GM23248 (cell line): Measurements from ENCODE around the gene WNT1. TPM values are rescaled to one million over a fixed set of nuclear protein-coding genes. Genes with fewer than 3 reads are reported as not detected.
A peak's percentile ranks its signal among the peaks of the same experiment; 100 is the strongest.

ENCODE experiments used
- DNase-seq: peaks from one replicate; pipeline ENCODE4 v3.0.0-alpha.2; 2015
- H2AFZ ChIP-seq: fragments of 200-600 bp; sonication (generic); 2 replicates; pipeline ENCODE4 v1.6.1; 2016; ENCODE audit warnings: antibody characterized with exemption
- H3F3A ChIP-seq: fragments of 200-600 bp; sonication (generic); 2 replicates; pipeline ENCODE4 v1.6.1; 2016; ENCODE audit warnings: mild to moderate bottlenecking, antibody characterized with exemption, mixed run types; ENCODE audit not compliant: insufficient read depth
- H3K27ac ChIP-seq: fragments of 200-600 bp; sonication (generic); 2 replicates; pipeline ENCODE4 v1.5.1; 2016; ENCODE audit warnings: mild to moderate bottlenecking
- H3K27me3 ChIP-seq: fragments of 200-600 bp; sonication (generic); replicated peaks from 2 replicates; pipeline ENCODE4 v1.6.1; 2016; ENCODE audit warnings: mild to moderate bottlenecking; ENCODE audit not compliant: insufficient read depth
- H3K36me3 ChIP-seq: fragments of 200-600 bp; sonication (generic); 2 replicates; pipeline ENCODE4 v1.6.1; 2016; ENCODE audit warnings: low read depth, mild to moderate bottlenecking
- H3K4me1 ChIP-seq: fragments of 200-600 bp; sonication (generic); 2 replicates; pipeline ENCODE4 v1.6.1; 2016; ENCODE audit warnings: mild to moderate bottlenecking; ENCODE audit not compliant: insufficient read depth
- H3K4me2 ChIP-seq: fragments of 200-600 bp; sonication (generic); one replicate; pipeline ENCODE4 v1.6.1; 2016; ENCODE audit warnings: mild to moderate bottlenecking; ENCODE audit not compliant: unreplicated experiment
- H3K4me3 ChIP-seq: fragments of 200-600 bp; sonication (generic); 2 replicates; pipeline ENCODE4 v1.5.1; 2016; ENCODE audit warnings: mild to moderate bottlenecking
- H3K79me2 ChIP-seq: fragments of 200-600 bp; sonication (generic); 2 replicates; pipeline ENCODE4 v1.6.1; 2016; ENCODE audit warnings: mild to moderate bottlenecking; ENCODE audit not compliant: insufficient read depth
- H3K9ac ChIP-seq: fragments of 200-600 bp; sonication (generic); 2 replicates; pipeline ENCODE4 v1.6.1; 2016; ENCODE audit warnings: mild to moderate bottlenecking
- H3K9me2 ChIP-seq: fragments of 200-600 bp; sonication (generic); 2 replicates; pipeline ENCODE4 v1.6.1; 2016; ENCODE audit warnings: mixed run types, mild to moderate bottlenecking, moderate library complexity; ENCODE audit not compliant: insufficient read depth
- H3K9me3 ChIP-seq: fragments of 200-600 bp; sonication (generic); one replicate; pipeline ENCODE4 v1.6.1; 2017; ENCODE audit warnings: low read depth
- H4K20me1 ChIP-seq: fragments of 200-600 bp; sonication (generic); 2 replicates; pipeline ENCODE4 v1.6.0; 2016; ENCODE audit not compliant: insufficient read depth
- EZH2 ChIP-seq: fragments of 200-600 bp; sonication (generic); IDR thresholded peaks from 2 replicates; pipeline ENCODE4 v1.6.1; 2018; ENCODE audit warnings: antibody characterized with exemption, mild to moderate bottlenecking; ENCODE audit not compliant: insufficient read depth, poor library complexity, severe bottlenecking
- EZH2phosphoT487 ChIP-seq: fragments of 200-600 bp; sonication (generic); IDR thresholded peaks from 2 replicates; pipeline ENCODE4 v1.6.1; 2018; ENCODE audit warnings: antibody characterized with exemption, moderate library complexity, mild to moderate bottlenecking, low read depth; ENCODE audit not compliant: insufficient read depth
- WGBS, 2 experiments: methylation state at CpG; one replicate each; pipeline ENCODE4 v1.1.6; 2015 to 2017; ENCODE audit warnings: low lambda C conversion rate in 2 of 2, low coverage in 1 of 2; ENCODE audit errors: missing lambda C conversion rate in 2 of 2; 5-methylcytosine and 5-hydroxymethylcytosine counted together
- in situ Hi-C: fragments of 300-500 bp; cut with MboI; formaldehyde crosslinking; loops from 2 replicates; pipeline ENCODE4 v1.15.0; 2020
- polyA plus RNA-seq: library from polyadenylated mRNA; unstranded; fragments of >200 nt; fragmentation: Nextera tagmentation; extraction: Ambion mirVana; gene quantifications from 2 replicates; pipeline ENCODE4 v1.2.1, GENCODE V29; 2016
- total RNA-seq: library from RNA; depleted of rRNA; stranded (reverse); fragments of >200 nt; shearing (Covaris generic); gene quantifications from 2 replicates; pipeline ENCODE4 v1.2.3, GENCODE V29; 2014

Gene WNT1
- total and polyA plus RNA-seq, 2 experiments from 2014 or later, result not detected

DNA sequence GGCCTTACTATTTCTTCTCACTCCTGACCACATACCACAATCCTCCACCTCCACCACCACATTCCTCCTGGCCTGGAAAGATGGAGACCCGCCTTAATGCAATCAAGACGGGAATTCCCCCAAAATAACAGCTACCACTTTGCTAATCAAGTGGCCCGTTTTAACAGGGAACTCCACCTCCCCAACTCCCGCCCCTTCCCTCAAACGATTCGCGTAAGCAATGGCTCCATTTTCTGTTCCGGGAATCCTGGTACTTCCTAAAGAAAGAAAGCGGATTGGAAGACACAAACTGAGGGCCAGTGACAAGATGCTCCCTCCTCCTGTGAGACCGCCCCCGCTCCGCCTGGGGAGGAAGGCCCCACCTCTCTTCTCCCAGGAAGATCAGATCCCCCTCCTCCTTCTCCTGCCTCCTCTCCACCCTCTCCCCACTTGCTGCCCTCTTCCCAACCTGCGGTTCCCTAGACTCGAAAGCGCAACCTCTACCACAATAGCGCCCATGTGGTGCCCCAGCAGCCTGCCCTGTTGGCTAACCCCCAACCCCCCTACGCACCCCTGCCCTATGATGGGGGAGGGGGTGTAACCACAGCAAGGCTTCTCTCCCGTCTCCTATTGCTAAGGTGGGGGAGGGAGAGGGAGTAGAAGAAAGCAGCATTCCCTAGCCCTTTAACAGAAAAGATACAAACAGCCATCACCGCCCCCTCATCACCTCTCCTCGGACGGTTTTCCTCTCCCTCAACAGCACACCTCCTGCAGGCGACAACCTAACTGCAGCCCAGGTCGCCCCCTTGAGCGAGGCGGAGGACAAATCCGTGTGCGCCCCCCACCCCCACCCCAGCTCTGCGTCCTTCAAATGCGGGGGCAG lies 21.6 kb upstream of the WNT1 start:
- H3K9me2 ChIP-seq, result no peaks in the 10 kb centered on the region
- in situ Hi-C loops, result no loop called here
- peaks cover 58% of the 10 kb centered on the region for H3K79me2 ChIP-seq
- peak overlapping the region; percentile 85 for H3K27ac ChIP-seq
- H3K4me2 ChIP-seq, result peak overlapping the region; percentile 99
- DNase-seq, result peak; percentile 98
- peak overlapping the region; percentile 99 for H3K4me3 ChIP-seq
- H2AFZ ChIP-seq, result peak overlapping the region; percentile 87
- H4K20me1 ChIP-seq, result peaks cover 20% of the 10 kb centered on the region; the same call in 1 of the 2 replicates
- H3K27me3 ChIP-seq, result no peaks in the 10 kb centered on the region
- peaks cover 14% of the 10 kb centered on the region for H3K4me1 ChIP-seq
- peaks cover 5% of the 10 kb centered on the region; the same call in 1 of the 2 replicates for H3F3A ChIP-seq
- peak overlapping the region; percentile 90 for H3K9ac ChIP-seq
- peaks cover 8% of the 10 kb centered on the region; the same call in 1 of the 2 replicates for H3K36me3 ChIP-seq
- TF ChIP-seq EZH2phosphoT487 (no peak), EZH2 (no peak)
- H3K9me3 ChIP-seq, result no peaks in the 10 kb centered on the region
- WGBS, 2 experiments, result 0 to 3% methylated on average over 24 to 29 of the region's 29 CpGs

DNA sequence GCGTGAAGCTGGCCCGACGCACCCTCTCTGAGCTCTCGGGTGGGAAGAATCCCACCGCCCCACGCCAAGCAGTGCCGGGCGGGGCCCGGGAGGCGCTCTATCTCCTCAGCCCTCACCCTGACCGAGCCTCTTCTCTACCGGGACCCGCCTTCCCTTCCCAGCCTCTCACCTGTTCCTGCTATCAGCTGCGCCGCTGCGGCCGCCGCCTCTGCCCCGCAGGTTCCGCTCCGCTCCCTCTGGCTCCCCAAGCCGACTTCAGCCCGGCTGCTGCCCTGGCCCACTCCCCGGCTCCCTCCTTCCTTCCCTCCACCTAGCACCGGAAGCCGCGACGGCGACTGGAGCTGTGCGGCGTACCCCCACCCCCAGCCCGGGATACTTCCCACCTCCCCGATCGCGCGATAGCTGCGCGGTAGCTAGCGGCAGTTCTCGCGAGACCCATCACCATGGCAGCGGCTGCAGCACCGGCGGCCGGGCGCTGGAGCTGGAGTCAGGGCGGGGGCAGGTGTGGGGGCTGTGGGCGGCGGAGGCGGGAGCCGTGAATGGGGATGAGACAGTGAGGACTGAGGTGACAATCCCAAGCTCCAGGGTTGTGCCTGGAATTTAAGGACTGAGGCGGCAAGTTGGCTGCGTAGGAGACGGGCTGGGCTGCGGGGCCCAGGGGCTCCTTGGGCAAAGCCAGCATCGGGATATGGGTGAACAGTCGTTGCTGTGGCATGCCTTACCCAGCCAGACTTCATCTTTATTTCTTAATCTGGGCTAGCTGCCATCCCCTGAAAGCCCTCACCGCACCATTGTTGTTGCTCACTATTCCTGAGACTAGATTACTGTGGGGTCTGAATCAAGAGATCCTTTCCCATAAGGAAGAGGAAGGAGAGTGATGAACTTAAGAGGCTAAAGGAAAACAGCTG lies 20.7 kb upstream of the WNT1 start, which contains the start of gene ARF3:
ARF3 (minus strand) TSS at position 347 of the 908 bp plus-strand sequence. CDS start 16,392 bp downstream, outside the sequence.
- H3F3A ChIP-seq, result peaks cover 10% of the 10 kb centered on the region; the same call in 1 of the 2 replicates
- peak within 1 kb of the TSS; percentile 99 for H3K4me3 ChIP-seq
- peak within 1 kb of the TSS; percentile 90 for H3K9ac ChIP-seq
- H4K20me1 ChIP-seq, result peaks cover 20% of the 10 kb centered on the region; the same call in 1 of the 2 replicates
- H3K27me3 ChIP-seq, result no peaks in the 10 kb centered on the region
- no peaks in the 10 kb centered on the region for H3K9me2 ChIP-seq
- H3K4me2 ChIP-seq, result peak within 1 kb of the TSS; percentile 99
- peak within 1 kb of the TSS; percentile 85 for H3K27ac ChIP-seq
- H3K36me3 ChIP-seq, result peaks cover 8% of the 10 kb centered on the region; the same call in 1 of the 2 replicates
- H3K9me3 ChIP-seq, result no peaks in the 10 kb centered on the region
- TF ChIP-seq EZH2, result no peak
- no peak for TF ChIP-seq EZH2phosphoT487
- DNase-seq, result peak; percentile 98
- H3K4me1 ChIP-seq, result peaks cover 18% of the 10 kb centered on the region
- WGBS, 2 experiments, result 0 to 1% methylated on average over 48 to 56 of the region's 58 CpGs
- peaks cover 49% of the 10 kb centered on the region for H3K79me2 ChIP-seq
- in situ Hi-C loops, result no loop called here
- H2AFZ ChIP-seq, result peak within 1 kb of the TSS; percentile 87

DNA sequence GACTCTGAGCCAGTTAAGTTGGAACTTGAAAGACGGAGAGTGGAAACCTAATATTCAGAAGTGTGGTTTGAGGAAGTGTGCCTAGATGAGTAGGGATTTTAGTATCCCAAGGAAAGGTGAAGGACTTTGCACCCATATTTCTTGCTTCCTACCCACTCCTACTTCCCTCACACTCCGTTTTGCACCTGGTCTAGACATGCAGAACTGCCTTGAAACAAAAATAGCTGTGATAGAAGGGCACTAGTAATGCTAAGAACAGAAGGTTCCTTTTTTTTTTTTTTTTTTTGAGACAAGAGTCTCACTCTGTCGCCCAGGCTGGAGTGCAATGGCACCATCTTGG lies 20.1 kb upstream of the WNT1 start:
- H3K9me3 ChIP-seq, result no peaks in the 10 kb centered on the region
- H3K27me3 ChIP-seq, result no peaks in the 10 kb centered on the region
- no peak for DNase-seq
- H3K79me2 ChIP-seq, result peaks cover 43% of the 10 kb centered on the region
- H3K27ac ChIP-seq, result peak overlapping the region; percentile 85
- TF ChIP-seq EZH2 (no peak), EZH2phosphoT487 (no peak)
- peaks cover 20% of the 10 kb centered on the region; the same call in 1 of the 2 replicates for H4K20me1 ChIP-seq
- peaks cover 8% of the 10 kb centered on the region; the same call in 1 of the 2 replicates for H3K36me3 ChIP-seq
- peaks cover 10% of the 10 kb centered on the region; the same call in 1 of the 2 replicates for H3F3A ChIP-seq
- WGBS, 2 experiments, result 22 to 30% methylated on average over 3 of the region's 3 CpGs
- in situ Hi-C loops, result no loop called here
- H3K9me2 ChIP-seq, result no peaks in the 10 kb centered on the region
- peaks cover 18% of the 10 kb centered on the region for H3K4me1 ChIP-seq
- peak overlapping the region; percentile 90 for H3K9ac ChIP-seq
- peak overlapping the region; percentile 99 for H3K4me2 ChIP-seq
- peak overlapping the region; percentile 87 for H2AFZ ChIP-seq
- peak overlapping the region; percentile 99 for H3K4me3 ChIP-seq

DNA sequence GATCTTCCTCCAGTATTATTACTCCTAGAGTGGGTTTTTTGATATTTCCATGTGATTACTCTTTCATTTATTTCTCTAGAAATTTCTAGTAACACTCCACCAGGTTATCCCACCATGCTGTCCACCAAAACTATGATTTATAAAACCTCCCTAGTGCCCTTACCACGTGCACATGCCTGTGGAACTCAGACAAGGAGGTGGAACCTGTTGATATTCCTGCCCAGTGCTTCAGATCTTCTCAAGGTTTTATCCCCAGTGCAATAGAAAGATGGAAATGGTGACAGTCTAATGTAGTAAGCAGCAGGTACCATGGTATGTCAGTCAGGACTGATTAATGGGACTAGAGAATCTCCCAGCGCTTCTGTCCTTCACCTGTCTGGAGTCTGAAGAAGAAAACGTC lies 17.3 kb upstream of the WNT1 start:
- H3K9ac ChIP-seq, result no peak overlapping the region
- DNase-seq, result no peak
- H3F3A ChIP-seq, result peaks cover 10% of the 10 kb centered on the region; the same call in 1 of the 2 replicates
- 49 to 50% methylated on average over 3 of the region's 3 CpGs for WGBS, 2 experiments
- H3K4me1 ChIP-seq, result peaks cover 10% of the 10 kb centered on the region
- H3K27ac ChIP-seq, result no peak overlapping the region
- no peaks in the 10 kb centered on the region; the same call in 1 of the 2 replicates for H3K27me3 ChIP-seq
- no peaks in the 10 kb centered on the region for H3K9me3 ChIP-seq
- H3K9me2 ChIP-seq, result no peaks in the 10 kb centered on the region
- TF ChIP-seq EZH2phosphoT487 (no peak), EZH2 (no peak)
- H3K4me3 ChIP-seq, result no peak overlapping the region
- H4K20me1 ChIP-seq, result peaks cover 4% of the 10 kb centered on the region; the same call in 1 of the 2 replicates
- H3K36me3 ChIP-seq, result no peaks in the 10 kb centered on the region
- no peak overlapping the region for H3K4me2 ChIP-seq
- peaks cover 15% of the 10 kb centered on the region for H3K79me2 ChIP-seq
- in situ Hi-C loops, result no loop called here
- H2AFZ ChIP-seq, result no peak overlapping the region
